Upper lobe of right lung (tissue), 1 donor: ENCODE measurements around the gene GPC5. TPM values are rescaled to one million over a fixed set of nuclear protein-coding genes. Genes with fewer than 3 reads are reported as not detected.

Experiments
- ATAC-seq: fragments of 200-7000 bp; cut with Tn5 transposase; one replicate; pipeline ENCODE4 v1.9.1; 2020; ENCODE audit warnings: mild to moderate bottlenecking, moderate library complexity
- DNase-seq: peaks from one replicate; pipeline ENCODE4 v3.0.0-alpha.2; 2020
- H3K27ac ChIP-seq: fragments of 200-600 bp; one replicate; pipeline ENCODE4 v1.8.0; 2022
- H3K27me3 ChIP-seq: fragments of 200-600 bp; one replicate; pipeline ENCODE4 v1.8.0; 2022; ENCODE audit warnings: mild to moderate bottlenecking
- H3K36me3 ChIP-seq: fragments of 200-600 bp; one replicate; pipeline ENCODE4 v1.8.0; 2022
- H3K4me1 ChIP-seq: fragments of 200-600 bp; one replicate; pipeline ENCODE4 v1.8.0; 2022
- H3K4me3 ChIP-seq: fragments of 200-600 bp; one replicate; pipeline ENCODE4 v1.8.0; 2022; ENCODE audit warnings: mild to moderate bottlenecking
- H3K9me3 ChIP-seq: fragments of 200-600 bp; one replicate; pipeline ENCODE4 v1.8.0; 2022
- CTCF ChIP-seq: fragments of 200-600 bp; IDR thresholded peaks from one replicate; pipeline ENCODE4 v1.8.0; 2022; ENCODE audit warnings: antibody characterized with exemption
- intact Hi-C: fragments of 100-400 bp; cut with DNase I; formaldehyde crosslinking; loops from one replicate; pipeline ENCODE4 v1.11.0; 2022
- total RNA-seq: library from RNA; stranded (reverse); fragmentation: NEBNext Ultra II Directional; extraction: Animal tissue kit (Norgen Biotek cat#: 25700); gene quantifications from one replicate; pipeline ENCODE4 v1.2.1, GENCODE V29; 2021
- donor health status: DM: no; HTN: yes; CAD: no; lungs with severe emphysema.

Gene GPC5
- total RNA-seq, 1 donor from 2014 or later = 8.1 TPM

- DNase-seq (no peak), ATAC-seq (no peak)
- Histone ChIP-seq H3K27ac (no peak overlapping the region), H3K9me3 (no peaks in the 10 kb centered on the region), H3K36me3 (no peaks in the 10 kb centered on the region), H3K4me1 (peaks cover 5% of the 10 kb centered on the region), H3K4me3 (no peak overlapping the region), H3K27me3 (no peaks in the 10 kb centered on the region)
- TF ChIP-seq CTCF = no peak
- intact Hi-C loops = no loop called here
Observed at GRCh38 chr13:92251671-92252210, 853.3 kb downstream of the GPC5 start.

DNA sequence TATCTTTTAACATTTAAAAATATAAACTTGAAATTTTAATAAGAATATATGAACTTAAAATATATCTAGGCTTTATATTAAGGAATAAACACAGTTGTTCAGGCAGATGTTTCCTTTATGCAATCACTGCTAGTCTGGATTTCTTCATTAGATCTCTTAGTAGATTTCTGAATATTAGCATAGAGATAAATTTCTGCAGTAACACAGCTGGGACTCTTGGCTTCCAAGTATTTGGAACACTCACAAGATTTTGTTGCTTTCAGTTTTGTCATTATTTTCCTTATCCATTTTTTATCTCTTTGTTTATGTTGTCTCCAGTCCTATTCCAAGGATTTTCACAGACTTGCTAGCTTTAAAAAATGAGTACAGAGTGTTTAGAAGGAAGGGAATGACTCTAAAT lies 857.1 kb downstream of the GPC5 start:
- TF ChIP-seq CTCF = no peak
- no peak for DNase-seq
- ATAC-seq = no peak
- H3K4me1 ChIP-seq = peaks cover 5% of the 10 kb centered on the region
- no peaks in the 10 kb centered on the region for H3K27me3 ChIP-seq
- intact Hi-C loops = no loop called here
- no peak overlapping the region for H3K4me3 ChIP-seq
- no peak overlapping the region for H3K27ac ChIP-seq
- H3K9me3 ChIP-seq = no peaks in the 10 kb centered on the region
- H3K36me3 ChIP-seq = no peaks in the 10 kb centered on the region

- intact Hi-C loops = no loop called here
- DNase-seq = no peak
- Histone ChIP-seq H3K36me3 (no peaks in the 10 kb centered on the region), H3K27ac (no peak overlapping the region), H3K27me3 (no peaks in the 10 kb centered on the region), H3K4me1 (peaks cover 5% of the 10 kb centered on the region), H3K4me3 (no peak overlapping the region), H3K9me3 (no peaks in the 10 kb centered on the region)
- no peak for TF ChIP-seq CTCF
- ATAC-seq = no peak
Observed at GRCh38 chr13:92256211-92256610, 857.8 kb downstream of the GPC5 start.

DNA sequence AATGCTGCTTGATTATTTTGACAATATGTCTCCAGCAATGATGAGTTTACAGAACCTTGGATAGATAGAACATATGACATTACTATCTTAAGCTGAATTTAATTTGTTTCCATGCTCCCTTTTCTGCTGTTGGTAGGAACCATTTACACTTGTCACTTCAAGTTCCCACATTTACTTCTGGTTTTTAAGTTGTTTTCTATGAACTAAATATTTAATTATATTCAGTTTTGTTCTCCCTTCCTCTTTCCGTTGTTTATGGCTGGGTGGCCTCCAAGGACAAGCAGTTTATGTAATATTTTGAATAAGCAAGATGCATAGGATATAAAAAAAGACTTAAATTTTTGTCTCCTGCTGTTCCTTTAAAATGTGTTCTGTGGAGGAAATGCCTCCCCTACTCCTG lies 860.6 kb downstream of the GPC5 start:
- Histone ChIP-seq H3K4me3 (no peak overlapping the region), H3K4me1 (peaks cover 5% of the 10 kb centered on the region), H3K36me3 (no peaks in the 10 kb centered on the region), H3K9me3 (no peaks in the 10 kb centered on the region), H3K27ac (no peak overlapping the region), H3K27me3 (no peaks in the 10 kb centered on the region)
- no peak for ATAC-seq
- no peak for DNase-seq
- intact Hi-C loops = no loop called here
- TF ChIP-seq CTCF = no peak

DNA sequence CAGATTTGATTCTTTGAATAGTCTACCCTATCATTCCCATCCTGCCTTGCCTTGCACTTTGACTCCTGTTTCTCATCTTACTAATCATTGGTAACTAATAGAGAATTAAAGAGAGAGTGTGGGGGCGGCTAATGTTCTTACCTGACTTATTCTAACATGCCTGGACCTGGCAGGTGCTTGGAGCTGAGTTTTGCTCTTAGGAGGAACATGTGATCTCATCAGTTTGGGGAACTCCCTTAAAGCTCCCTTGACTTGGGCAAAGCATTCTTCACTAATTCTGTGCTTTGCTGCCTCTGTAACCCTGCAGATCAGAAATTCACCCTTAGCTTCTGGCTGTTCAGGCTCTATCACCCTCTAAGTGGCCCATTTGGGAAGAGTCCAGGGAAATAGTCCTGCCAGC lies 861.1 kb downstream of the GPC5 start:
- H3K27ac ChIP-seq = no peak overlapping the region
- H3K9me3 ChIP-seq = no peaks in the 10 kb centered on the region
- no peak for TF ChIP-seq CTCF
- no peak for ATAC-seq
- H3K4me3 ChIP-seq = no peak overlapping the region
- peaks cover 5% of the 10 kb centered on the region for H3K4me1 ChIP-seq
- H3K27me3 ChIP-seq = no peaks in the 10 kb centered on the region
- no peaks in the 10 kb centered on the region for H3K36me3 ChIP-seq
- intact Hi-C loops = no loop called here
- no peak for DNase-seq

DNA sequence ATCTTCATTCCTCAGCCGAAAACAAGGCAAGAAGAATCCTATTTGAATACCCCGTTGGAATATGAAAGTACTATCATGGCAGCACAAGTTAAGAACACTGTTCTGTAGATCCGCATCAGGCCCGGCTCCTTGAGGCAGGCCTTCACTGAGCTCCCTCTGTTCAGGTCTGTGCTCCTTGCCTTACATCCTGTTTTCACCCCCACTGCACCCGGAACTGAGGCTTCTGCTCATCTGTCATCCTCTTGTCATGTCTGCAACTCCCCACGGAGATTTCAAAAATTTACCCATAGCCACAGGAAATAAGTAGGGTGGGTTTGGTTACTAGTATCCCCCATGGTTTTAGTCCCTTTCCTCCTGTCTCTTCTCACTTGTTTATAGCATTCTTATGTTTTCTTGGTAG lies 861.9 kb downstream of the GPC5 start:
- Histone ChIP-seq H3K4me3 (no peak overlapping the region), H3K27ac (no peak overlapping the region), H3K36me3 (no peaks in the 10 kb centered on the region), H3K27me3 (no peaks in the 10 kb centered on the region), H3K9me3 (no peaks in the 10 kb centered on the region), H3K4me1 (no peaks in the 10 kb centered on the region)
- no peak for TF ChIP-seq CTCF
- DNase-seq (no peak), ATAC-seq (no peak)
- intact Hi-C loops = no loop called here
